H1 (cell line): ENCODE results near the gene FHIT. TPM values are rescaled to one million over a fixed set of nuclear protein-coding genes. Genes with fewer than 3 reads are reported as not detected.

Experiments used
- CTCF ChIA-PET: fragments of 300-600 bp; sonication (Branson Sonifier 250); formaldehyde crosslinking; loops from one replicate; lab custom pipeline; 2021; ENCODE audit not compliant: partially characterized antibody; lab: Charles Lee
- POLR2A ChIA-PET: fragments of 300-600 bp; sonication (Branson Sonifier 250); formaldehyde crosslinking; loops from one replicate; lab custom pipeline; 2021; ENCODE audit warnings: inconsistent platforms; ENCODE audit not compliant: partially characterized antibody; lab: Charles Lee
- DNase-seq, 2 experiments: peaks; one replicate each; pipeline versions ENCODE4 v3.0.0 to v3.0.0-alpha.2; 2010 to 2022; ENCODE audit warnings: low spot score in 2 of 2, low read depth in 1 of 2, mixed read lengths in 1 of 2
- FAIRE-seq: peaks from 2 replicates; lab custom pipeline; 2011; peaks lifted over from hg19 to GRCh38; lab: Jason Lieb, UNC
- H2AFZ ChIP-seq: 2 replicates; pipeline ENCODE4 v1.8.1; 2012; ENCODE audit warnings: low read length, inconsistent platforms
- H2AK5ac ChIP-seq: 2 replicates; pipeline ENCODE4 v1.6.1; 2013; ENCODE audit warnings: low read depth, low read length
- H2BK120ac ChIP-seq: replicated peaks from 2 replicates; pipeline ENCODE3; 2013; ENCODE audit warnings: low read depth, low read length, inconsistent platforms
- H2BK12ac ChIP-seq: 2 replicates; pipeline ENCODE4 v1.6.1; 2013; ENCODE audit warnings: low read depth, low read length
- H2BK15ac ChIP-seq: 2 replicates; pipeline ENCODE4 v1.6.1; 2013; ENCODE audit warnings: low read length
- H2BK20ac ChIP-seq: 2 replicates; pipeline ENCODE4 v1.6.1; 2013; ENCODE audit warnings: low read length
- H2BK5ac ChIP-seq: 2 replicates; pipeline ENCODE4 v1.6.1; 2013; ENCODE audit warnings: low read depth, low read length
- H3K14ac ChIP-seq: 2 replicates; pipeline ENCODE4 v1.6.1; 2013; ENCODE audit warnings: inconsistent platforms; ENCODE audit not compliant: insufficient read length
- H3K18ac ChIP-seq: 2 replicates; pipeline ENCODE4 v1.6.1; 2013; ENCODE audit warnings: low read length; ENCODE audit errors: extremely low read depth
- H3K23ac ChIP-seq: 2 replicates; pipeline ENCODE4 v1.6.1; 2013; ENCODE audit warnings: inconsistent platforms; ENCODE audit not compliant: insufficient read length
- H3K23me2 ChIP-seq: 2 replicates; pipeline ENCODE4 v1.6.1; 2013; ENCODE audit warnings: low read depth, low read length
- H3K27ac ChIP-seq: 2 replicates; pipeline ENCODE4 v1.6.1; 2011; ENCODE audit warnings: low read depth, low read length, inconsistent platforms
- H3K27me3 ChIP-seq, 4 experiments: replicated peaks in 1 of 4; 1 replicate in 1 of 4; 2 replicates in 3 of 4; pipeline versions ENCODE4 v1.6.1 to v1.8.1; 2011 to 2013; ENCODE audit warnings: low read length in 3 of 4, mild to moderate bottlenecking in 3 of 4, inconsistent platforms in 2 of 4, mixed read lengths in 2 of 4, moderate library complexity in 1 of 4; ENCODE audit not compliant: control insufficient read depth in 3 of 4, insufficient read depth in 3 of 4; ENCODE audit errors: extremely low read depth in 1 of 4
- H3K36me3 ChIP-seq, 4 experiments: 2 replicates each; pipeline versions ENCODE4 v1.6.1 to v1.8.1; 2011 to 2013; ENCODE audit warnings: mild to moderate bottlenecking in 4 of 4, low read length in 3 of 4, moderate library complexity in 2 of 4, control low read depth in 1 of 4, inconsistent platforms in 1 of 4; ENCODE audit not compliant: insufficient read depth in 4 of 4, control insufficient read depth in 2 of 4
- H3K4ac ChIP-seq: replicated peaks from 2 replicates; pipeline ENCODE3; 2013; ENCODE audit warnings: low read length, low read depth, mixed read lengths, inconsistent platforms; ENCODE audit not compliant: insufficient read length
- H3K4me1 ChIP-seq, 4 experiments: replicated peaks in 1 of 4; 1 replicate in 1 of 4; 2 replicates in 3 of 4; pipeline versions ENCODE4 v1.6.1 to v1.8.1; 2011 to 2013; ENCODE audit warnings: low read length in 3 of 4, inconsistent platforms in 2 of 4, mixed read lengths in 1 of 4; ENCODE audit not compliant: insufficient read depth in 4 of 4, control insufficient read depth in 3 of 4
- H3K4me2 ChIP-seq, 2 experiments: 2 replicates each; pipeline versions ENCODE4 v1.6.1 to v1.8.1; 2011 to 2013; ENCODE audit warnings: low read depth in 2 of 2, low read length in 2 of 2, control low read depth in 1 of 2, inconsistent platforms in 1 of 2, mild to moderate bottlenecking in 1 of 2; ENCODE audit not compliant: insufficient read depth in 1 of 2
- H3K4me3 ChIP-seq, 4 experiments: fragments of 200-600, 300-600 bp in 1 of 4; sonication (generic), shearing (Covaris generic), sonication (Bioruptor Twin) in 1 of 4; 2 replicates each; pipeline versions ENCODE4 v1.5.1 to v1.8.1; 2011 to 2016; ENCODE audit warnings: low read length in 4 of 4, low read depth in 3 of 4, control low read depth in 2 of 4, inconsistent platforms in 2 of 4, mild to moderate bottlenecking in 2 of 4, mixed read lengths in 1 of 4, moderate library complexity in 1 of 4; ENCODE audit not compliant: insufficient read depth in 2 of 4; ENCODE audit errors: extremely low read depth in 1 of 4
- H3K56ac ChIP-seq: replicated peaks from 2 replicates; pipeline ENCODE3; 2013; ENCODE audit warnings: low read depth, mild to moderate bottlenecking, mixed read lengths, low read length, inconsistent platforms; ENCODE audit not compliant: insufficient read length
- H3K79me1 ChIP-seq: 2 replicates; pipeline ENCODE4 v1.6.1; 2013; ENCODE audit warnings: low read depth, low read length, control low read depth
- H3K79me2 ChIP-seq, 2 experiments: 2 replicates each; pipeline versions ENCODE4 v1.6.1 to v1.8.1; 2012 to 2013; ENCODE audit warnings: low read length in 2 of 2, mild to moderate bottlenecking in 2 of 2, inconsistent platforms in 1 of 2; ENCODE audit not compliant: insufficient read depth in 2 of 2, control insufficient read depth in 1 of 2
- H3K9ac ChIP-seq, 4 experiments: replicated peaks in 1 of 4; 1 replicate in 1 of 4; 2 replicates in 3 of 4; pipeline versions ENCODE4 v1.6.1 to v1.8.1; 2011 to 2013; ENCODE audit warnings: low read depth in 3 of 4, low read length in 3 of 4, control low read depth in 2 of 4, mild to moderate bottlenecking in 2 of 4, moderate library complexity in 2 of 4, inconsistent platforms in 1 of 4; ENCODE audit errors: extremely low read depth in 1 of 4
- H3K9me3 ChIP-seq, 2 experiments: 2 replicates each; pipeline versions ENCODE4 v1.6.1 to v1.8.1; 2012 to 2013; ENCODE audit warnings: mild to moderate bottlenecking in 2 of 2, moderate library complexity in 2 of 2, control low read depth in 1 of 2, inconsistent platforms in 1 of 2, low read depth in 1 of 2, low read length in 1 of 2, mixed read lengths in 1 of 2; ENCODE audit not compliant: insufficient read depth in 2 of 2
- H4K20me1 ChIP-seq, 2 experiments: replicated peaks in 1 of 2; 2 replicates each; pipeline versions ENCODE3 to v1.8.1; 2011 to 2013; ENCODE audit warnings: inconsistent platforms in 2 of 2, low read length in 2 of 2, mild to moderate bottlenecking in 1 of 2; ENCODE audit not compliant: insufficient read depth in 2 of 2, control insufficient read depth in 1 of 2
- H4K5ac ChIP-seq: 2 replicates; pipeline ENCODE4 v1.6.1; 2013; ENCODE audit warnings: low read length, low read depth, mixed read lengths, inconsistent platforms; ENCODE audit not compliant: insufficient read length
- H4K8ac ChIP-seq: 2 replicates; pipeline ENCODE4 v1.8.0; 2013; ENCODE audit warnings: mild to moderate bottlenecking, moderate library complexity, low read length, inconsistent platforms; ENCODE audit not compliant: insufficient read depth; ENCODE audit errors: extremely low read depth
- H4K91ac ChIP-seq: replicated peaks from 2 replicates; pipeline ENCODE3; 2013; ENCODE audit warnings: low read length, mixed read lengths, inconsistent platforms; ENCODE audit not compliant: insufficient read length
- EGR1 ChIP-seq: IDR thresholded peaks from 2 replicates; pipeline ENCODE4 v1.6.1; 2011; ENCODE audit warnings: low read depth, low read length, borderline replicate concordance
- WGBS, 2 experiments: shearing (Covaris generic) in 1 of 2; methylation state at CpG; one replicate each; pipeline versions ENCODE4 v1.1.6 to v1.1.7; 2013 to 2015; ENCODE audit warnings: low lambda C conversion rate in 2 of 2, mixed read lengths in 2 of 2, inconsistent platforms in 1 of 2, low coverage in 1 of 2, missing lambda C conversion rate in 1 of 2; ENCODE audit not compliant: insufficient replicate concordance in 2 of 2, insufficient coverage in 1 of 2, insufficient read length in 1 of 2; ENCODE audit errors: extremely low coverage in 1 of 2, missing lambda C conversion rate in 1 of 2; 5-methylcytosine and 5-hydroxymethylcytosine counted together
- polyA plus RNA-seq, 7 experiments: library from polyadenylated mRNA; depleted of rRNA in 3 of 7; stranded (reverse) in 5 of 7; unstranded in 2 of 7; fragments of >200 nt in 5 of 7; fragments of 200-250 nt in 2 of 7; gene quantifications; 1 replicate in 5 of 7; 2 replicates in 1 of 7; 4 replicates in 1 of 7; pipeline versions ENCODE4 v1.2.1 to v1.2.3, GENCODE V29; 2011 to 2013; ENCODE audit warnings: missing spikeins in 2 of 7, mixed read lengths in 2 of 7
- total RNA-seq: library from RNA; stranded (reverse); fragmentation: NEBNext Ultra II Directional; extraction: Animal tissue kit (Norgen Biotek cat#: 25700); gene quantifications from 2 replicates; pipeline ENCODE4 v1.2.1, GENCODE V29; 2021
- TF ChIP-seq, protein P1 (sequence below): IDR thresholded peaks from 2 replicates; pipeline ENCODE4 v1.6.1; 2011; ENCODE audit warnings: low read length, improper control_type of control experiment

FHIT gene
- total and polyA plus RNA-seq, 2 of the 8 experiments (the other 6 are each of a cell fraction or from before 2014, with no cell fraction given): 1.2 to 3.2 TPM

DNA sequence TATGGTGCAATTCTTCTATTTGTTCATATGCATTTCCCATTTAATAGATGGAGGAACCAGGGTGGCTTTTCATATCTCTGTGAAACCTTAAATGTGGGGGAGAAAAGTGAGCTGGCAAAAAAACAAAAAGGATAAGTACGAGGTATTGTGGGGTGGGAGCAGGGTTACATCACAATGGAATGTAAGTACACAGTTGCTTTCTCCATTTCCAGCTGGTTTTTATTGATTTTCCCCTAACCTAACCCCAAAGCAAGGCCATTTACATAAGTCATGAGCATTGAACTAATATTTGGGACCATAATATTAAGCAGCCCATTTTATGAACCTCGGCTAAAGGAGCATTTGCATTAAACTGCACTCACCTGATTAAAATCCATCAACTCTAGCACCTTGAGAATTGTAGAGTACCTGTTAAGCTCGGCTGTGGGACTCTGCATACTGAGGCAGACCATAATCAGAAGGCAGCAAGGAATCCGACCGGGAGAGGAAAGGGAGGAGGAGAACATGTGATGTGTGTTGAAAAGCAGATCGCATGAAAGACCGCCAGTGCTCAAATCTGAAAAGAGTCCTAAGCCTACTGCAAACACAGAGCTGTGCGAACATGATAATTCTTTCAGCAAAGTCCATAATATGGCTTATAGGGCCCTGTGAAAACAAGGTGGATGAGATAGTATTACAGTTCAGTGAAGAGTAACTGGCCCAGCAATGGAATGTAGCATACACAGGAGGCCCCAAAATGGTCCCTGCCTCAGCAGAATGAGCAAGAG, 513.4 kb downstream of the FHIT start:
- Histone ChIP-seq H3K23me2 (no peaks in the 10 kb centered on the region), H3K9me3 (no peaks in the 10 kb centered on the region; a peak in 1 of 4 replicates), H3K23ac (no peak overlapping the region), H4K8ac (no peak overlapping the region), H2AK5ac (no peak overlapping the region), H3K9ac (no peak overlapping the region), H2BK15ac (no peak overlapping the region), H2BK120ac (no peak overlapping the region), H3K18ac (no peak overlapping the region), H3K56ac (no peak overlapping the region), H3K27me3 (peaks cover 0 to 2% (median 0%) of the 10 kb centered on the region in 4 experiments; a peak in 1 of 7 replicates), H2BK12ac (no peak overlapping the region), H4K5ac (no peak overlapping the region), H3K79me2 (no peaks in the 10 kb centered on the region), H2BK20ac (no peak overlapping the region), H4K91ac (no peak overlapping the region), H3K4me3 (no peak overlapping the region), H2AFZ (no peak overlapping the region), H4K20me1 (no peaks in the 10 kb centered on the region), H3K79me1 (no peaks in the 10 kb centered on the region), H3K36me3 (no peaks in the 10 kb centered on the region; a peak in 1 of 8 replicates), H3K4me1 (peaks cover 0 to 10% (median 2%) of the 10 kb centered on the region in 4 experiments; a peak in 2 of 7 replicates), H3K4ac (no peak overlapping the region)
- FAIRE-seq (no peak), DNase-seq (no peak)
- 92% methylated on average over 8 of the region's 8 CpGs; no CpG with 5 or more reads in 1 of the 2 experiments for WGBS, 2 experiments
- POLR2A ChIA-PET: no interaction called here
- CTCF ChIA-PET: interaction anchor here (1.0 to 2.3 kb wide), 4 partner anchors 10 to 160 kb away, joined by 3 to 7 read pairs (median 4); no protein-coding TSS in a partner anchor
- TF ChIP-seq, protein P1, sequence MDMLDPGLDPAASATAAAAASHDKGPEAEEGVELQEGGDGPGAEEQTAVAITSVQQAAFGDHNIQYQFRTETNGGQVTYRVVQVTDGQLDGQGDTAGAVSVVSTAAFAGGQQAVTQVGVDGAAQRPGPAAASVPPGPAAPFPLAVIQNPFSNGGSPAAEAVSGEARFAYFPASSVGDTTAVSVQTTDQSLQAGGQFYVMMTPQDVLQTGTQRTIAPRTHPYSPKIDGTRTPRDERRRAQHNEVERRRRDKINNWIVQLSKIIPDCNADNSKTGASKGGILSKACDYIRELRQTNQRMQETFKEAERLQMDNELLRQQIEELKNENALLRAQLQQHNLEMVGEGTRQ: no peak
- no peak for TF ChIP-seq EGR1
- TF ChIP-seq, all 59 proteins: peak for 0
- Histone ChIP-seq H3K4me2 (no peak overlapping the region), H3K27ac (no peak overlapping the region), H3K14ac (no peak overlapping the region), H2BK5ac (no peak overlapping the region)
